HepG2 (cell line): ENCODE data around the gene ST6GALNAC2. TPM values are rescaled to one million over a fixed set of nuclear protein-coding genes. Genes with fewer than 3 reads are reported as not detected.

Experiments used
- AGO1 ChIP-seq: fragments of 200-400 bp; formaldehyde crosslinking; IDR thresholded peaks from 2 replicates; pipeline ENCODE4 v1.6.1; 2017; ENCODE audit warnings: mild to moderate bottlenecking, low read depth, low read length, moderate library complexity; ENCODE audit not compliant: poor library complexity, severe bottlenecking
- BRF2 ChIP-seq: sonication (generic); formaldehyde crosslinking; IDR thresholded peaks from 2 replicates; pipeline ENCODE4 v1.8.1; 2022; ENCODE audit warnings: mild to moderate bottlenecking, missing genetic modification reagents
- CENPT ChIP-seq: sonication (generic); formaldehyde crosslinking; IDR thresholded peaks from 2 replicates; pipeline ENCODE4 v1.8.0; 2022; ENCODE audit warnings: low read depth, mild to moderate bottlenecking, moderate library complexity, missing genetic modification reagents
- DRAP1 ChIP-seq: IDR thresholded peaks from 2 replicates; pipeline ENCODE4 v1.6.1; 2016; ENCODE audit warnings: missing genetic modification reagents, missing compliant biosample characterization
- EED ChIP-seq: sonication (generic); formaldehyde crosslinking; IDR thresholded peaks from 2 replicates; pipeline ENCODE4 v1.5.0; 2020; ENCODE audit warnings: mild to moderate bottlenecking, missing genetic modification reagents
- ELF4 ChIP-seq: sonication (generic); formaldehyde crosslinking; IDR thresholded peaks from 2 replicates; pipeline ENCODE4 v1.5.0; 2020; ENCODE audit warnings: missing genetic modification reagents, mild to moderate bottlenecking, moderate library complexity, borderline replicate concordance
- ETV6 ChIP-seq: sonication (generic); formaldehyde crosslinking; conservative IDR thresholded peaks from 2 replicates; pipeline ENCODE4 v1.4.0; 2020; ENCODE audit warnings: missing genetic modification reagents
- GFI1 ChIP-seq: sonication (generic); formaldehyde crosslinking; IDR thresholded peaks from 2 replicates; pipeline ENCODE4 v1.5.0; 2020; ENCODE audit warnings: missing genetic modification reagents, mild to moderate bottlenecking, borderline replicate concordance
- HOXA7 ChIP-seq: sonication (generic); formaldehyde crosslinking; IDR thresholded peaks from 2 replicates; pipeline ENCODE4 v1.8.1; 2022; ENCODE audit warnings: mild to moderate bottlenecking, missing genetic modification reagents, moderate library complexity
- LBX2 ChIP-seq: sonication (generic); formaldehyde crosslinking; IDR thresholded peaks from 2 replicates; pipeline ENCODE4 v1.5.0; 2020; ENCODE audit warnings: missing genetic modification reagents, mild to moderate bottlenecking, borderline replicate concordance
- PAWR ChIP-seq: sonication (generic); formaldehyde crosslinking; IDR thresholded peaks from 2 replicates; pipeline ENCODE4 v1.4.0; 2020; ENCODE audit warnings: missing genetic modification reagents, mild to moderate bottlenecking, borderline replicate concordance
- PRDM10 ChIP-seq: sonication (generic); formaldehyde crosslinking; IDR thresholded peaks from 2 replicates; pipeline ENCODE4 v1.4.0; 2020; ENCODE audit warnings: low read depth, missing genetic modification reagents
- SMAD3 ChIP-seq: sonication (generic); formaldehyde crosslinking; IDR thresholded peaks from 2 replicates; pipeline ENCODE4 v1.4.0; 2020; ENCODE audit warnings: missing genetic modification reagents
- TAF15 ChIP-seq: fragments of 200-400 bp; formaldehyde crosslinking; IDR thresholded peaks from one replicate; pipeline ENCODE4 v1.6.1; 2018; ENCODE audit warnings: mild to moderate bottlenecking, low read depth, low read length; ENCODE audit not compliant: poor library complexity, severe bottlenecking
- YY1 ChIP-seq: IDR thresholded peaks from 2 replicates; pipeline ENCODE4 v1.6.1; 2011; ENCODE audit warnings: low read length, low read depth, moderate library complexity, mild to moderate bottlenecking; ENCODE audit not compliant: insufficient read depth, insufficient replicate concordance
- ZNF251 ChIP-seq: sonication (generic); formaldehyde crosslinking; IDR thresholded peaks from 2 replicates; pipeline ENCODE4 v1.9.0; 2021; ENCODE audit warnings: mild to moderate bottlenecking, missing genetic modification reagents
- ZNF512B ChIP-seq: sonication (generic); formaldehyde crosslinking; IDR thresholded peaks from 2 replicates; pipeline ENCODE4 v1.5.1; 2020; ENCODE audit warnings: missing genetic modification reagents, mild to moderate bottlenecking, borderline replicate concordance
- ZNF709 ChIP-seq: sonication (generic); formaldehyde crosslinking; IDR thresholded peaks from 2 replicates; pipeline ENCODE4 v1.5.0; 2020; ENCODE audit warnings: mild to moderate bottlenecking, missing genetic modification reagents
- ZNF772 ChIP-seq: sonication (generic); formaldehyde crosslinking; IDR thresholded peaks from 2 replicates; pipeline ENCODE4 v1.5.0; 2020; ENCODE audit warnings: mild to moderate bottlenecking, missing genetic modification reagents
- ZNF776 ChIP-seq: sonication (generic); formaldehyde crosslinking; IDR thresholded peaks from 2 replicates; pipeline ENCODE4 v1.4.0; 2020; ENCODE audit warnings: mild to moderate bottlenecking, missing genetic modification reagents
- ZNF792 ChIP-seq: IDR thresholded peaks from 2 replicates; pipeline ENCODE4 v1.6.1; 2016
- polyA plus RNA-seq, 8 experiments: library from polyadenylated mRNA; depleted of rRNA in 3 of 8; stranded (reverse) in 7 of 8; unstranded in 1 of 8; fragments of >200 nt; fragmentation: Illumina TruSeq in 4 of 8; extraction: Trizol in 4 of 8; gene quantifications; 2 replicates each; pipeline versions ENCODE4 v1.2.1 to v1.2.3, GENCODE V29; 2011 to 2016; ENCODE audit warnings: low read depth in 4 of 8, missing spikeins in 1 of 8, mixed read lengths in 1 of 8; ENCODE audit not compliant: insufficient read depth in 1 of 8
- total RNA-seq, 5 experiments: library from RNA; depleted of rRNA; stranded (reverse); fragments of >200 nt; fragmentation: Illumina TruSeq; extraction: Trizol; gene quantifications; 2 replicates each; pipeline ENCODE4 v1.2.3, GENCODE V29; 2016; ENCODE audit warnings: low read depth in 1 of 5

The ST6GALNAC2 gene
- total and polyA plus RNA-seq, 2 of the 13 experiments (the other 11 are each of a cell fraction or from before 2014, with no cell fraction given), result 0.12 to 0.49 TPM

- TF ChIP-seq ZNF251, result no peak
- TF ChIP-seq LBX2 (CRISPR knock-in tag), result 0 out of 2 replicates have a peak, but pooled peaks have one; percentile 45
- no peak for TF ChIP-seq YY1
- TF ChIP-seq DRAP1 (CRISPR knock-in tag), result peak; percentile 31; the same call in 1 of the 2 replicates
- no peak for TF ChIP-seq ELF4
- no peak for TF ChIP-seq HOXA7
- no peak for TF ChIP-seq ZNF772
- TF ChIP-seq GFI1 (CRISPR knock-in tag), result no peak
- TF ChIP-seq BRF2 (CRISPR knock-in tag), result no peak
- TF ChIP-seq ETV6 (CRISPR knock-in tag), result no peak
- no peak for TF ChIP-seq CENPT (CRISPR knock-in tag)
- no peak for TF ChIP-seq AGO1
- no peak for TF ChIP-seq PAWR (CRISPR knock-in tag)
- TF ChIP-seq ZNF709 (CRISPR knock-in tag), result 0 out of 2 replicates have a peak, but pooled peaks have one; percentile 47
- no peak for TF ChIP-seq ZNF512B (CRISPR knock-in tag)
- TF ChIP-seq ZNF792 (CRISPR knock-in tag), result peak; percentile 79
- TF ChIP-seq SMAD3 (CRISPR knock-in tag), result no peak
- no peak for TF ChIP-seq TAF15
- TF ChIP-seq ZNF776 (CRISPR knock-in tag), result no peak
- no peak for TF ChIP-seq EED (CRISPR knock-in tag)
- no peak for TF ChIP-seq PRDM10 (CRISPR knock-in tag)
These were observed 58.1 kb downstream of the ST6GALNAC2 start (continued) for GRCh38 chr17:76527430-76528111.
